Sciatic nerve (tissue), 2 donors: ENCODE results near the gene HJURP. TPM values are rescaled to one million over a fixed set of nuclear protein-coding genes. Genes with fewer than 3 reads are reported as not detected.
A peak's percentile ranks its signal among the peaks of the same experiment; 100 is the strongest.

Source experiments
- ATAC-seq: fragments of 200-7000 bp; cut with Tn5 transposase; one replicate; pipeline ENCODE4 v1.9.1; 2020; ENCODE audit warnings: mild to moderate bottlenecking, moderate library complexity
- DNase-seq: peaks from one replicate; pipeline ENCODE4 v3.0.0-alpha.2; 2020; ENCODE audit warnings: low spot score
- intact Hi-C: fragments of 100-400 bp; cut with DNase I; formaldehyde crosslinking; loops from one replicate; pipeline ENCODE4 v1.14.2; 2022
- total RNA-seq: library from RNA; stranded (reverse); fragmentation: NEBNext Ultra II Directional; extraction: Animal tissue kit (Norgen Biotek cat#: 25700); gene quantifications from one replicate; pipeline ENCODE4 v1.2.1, GENCODE V29; 2021
- donor health status: DM: no; HTN: no; CAD: no.
- donor health status: DM: no; HTN: no; CAD: no.

HJURP gene
- total RNA-seq, 1 donor from 2014 or later, result 0.71 TPM

GRCh38 chr2:233818639-233819621, 35.4 kb downstream of the HJURP start:
- peak; percentile 47 for DNase-seq
- no peak for ATAC-seq
- intact Hi-C loops, result no loop called here

GRCh38 chr2:233817995-233818638, 36.2 kb downstream of the HJURP start:
- ATAC-seq (peak; percentile 25), DNase-seq (peak; percentile 33)
- intact Hi-C loops, result no loop called here

- DNase-seq (peak; percentile 21), ATAC-seq (no peak)
- intact Hi-C loops, result no loop called here
These were observed 36.9 kb downstream of the HJURP start for GRCh38 chr2:233817361-233817911.

GRCh38 chr2:233816771-233817170, 37.6 kb downstream of the HJURP start:
- peak; percentile 41 for DNase-seq
- intact Hi-C loops, result no loop called here

GRCh38 chr2:233816334-233816733, 38.0 kb downstream of the HJURP start:
- DNase-seq, result peak; percentile 19
- ATAC-seq, result no peak
- intact Hi-C loops, result no loop called here

More at GRCh38 chr2:233816771-233817170, 37.6 kb downstream of the HJURP start:
- ATAC-seq, result no peak

- no peak for DNase-seq
- intact Hi-C loops, result no loop called here
- ATAC-seq, result no peak
These were observed 38.5 kb downstream of the HJURP start for GRCh38 chr2:233815861-233816260.

GRCh38 chr2:233814056-233814835, 40.1 kb downstream of the HJURP start:
- intact Hi-C loops, result no loop called here
- no peak for ATAC-seq
- peak; percentile 26 for DNase-seq

- intact Hi-C loops, result no loop called here
- DNase-seq, result peak; percentile 18
- no peak for ATAC-seq
These were observed 40.9 kb downstream of the HJURP start for GRCh38 chr2:233813236-233814055.

GRCh38 chr2:233811732-233812131, 42.6 kb downstream of the HJURP start:
- intact Hi-C loops, result no loop called here
- ATAC-seq (no peak), DNase-seq (peak; percentile 28)

- intact Hi-C loops, result no loop called here
- DNase-seq (peak; percentile 22), ATAC-seq (no peak)
These were observed 43.2 kb downstream of the HJURP start for GRCh38 chr2:233811087-233811486.

- intact Hi-C loops, result no loop called here
- ATAC-seq (no peak), DNase-seq (peak; percentile 5)
These were observed 44.0 kb downstream of the HJURP start for GRCh38 chr2:233810385-233810784.

- DNase-seq (peak; percentile 38), ATAC-seq (no peak)
- intact Hi-C loops, result no loop called here
These were observed 46.1 kb downstream of the HJURP start for GRCh38 chr2:233807966-233808935.

- intact Hi-C loops, result no loop called here
- ATAC-seq, result no peak
- DNase-seq, result peak; percentile 41
These were observed 47.0 kb downstream of the HJURP start for GRCh38 chr2:233807215-233807865.

- intact Hi-C loops, result no loop called here
- ATAC-seq (no peak), DNase-seq (no peak)
These were observed 50.3 kb downstream of the HJURP start for GRCh38 chr2:233803994-233804393.

GRCh38 chr2:233803292-233803911, 50.9 kb downstream of the HJURP start:
- DNase-seq (no peak), ATAC-seq (no peak)
- intact Hi-C loops, result no loop called here

- ATAC-seq (no peak), DNase-seq (no peak)
- intact Hi-C loops, result no loop called here
These were observed 52.1 kb downstream of the HJURP start for GRCh38 chr2:233802132-233802815.
